ENCODE measurements around the gene GLP2R.
"Not testable (repeated sequence)": the region's sequence is repeated elsewhere in the genome, so short reads cannot be mapped to it uniquely, and the experiment has no call there.

- TF ChIP-seq CTCF, EP300 (IDR thresholded peaks at IDR 0.05): not testable (repeated sequence)
These were observed 95.5 kb downstream of the GLP2R start for GRCh38 chr17:9921216-9921615.
